WTC11 (cell line): ENCODE data around the gene POLD4. TPM values are rescaled to one million over a fixed set of nuclear protein-coding genes. Genes with fewer than 3 reads are reported as not detected.

Source experiments
- ATAC-seq: fragments of 200-7000 bp; cut with Tn5 transposase; 2 replicates; pipeline ENCODE4 v1.10.0; 2021; ENCODE audit warnings: mild to moderate bottlenecking, moderate library complexity
- CTCF ChIA-PET: fragments of 300-600 bp; sonication (Branson Sonifier 250); formaldehyde crosslinking; loops from one replicate; lab custom pipeline; 2021; ENCODE audit warnings: antibody characterized with exemption; lab: Charles Lee
- POLR2A ChIA-PET: fragments of 350-600 bp; sonication (Branson Sonifier 250); formaldehyde crosslinking; loops from one replicate; lab custom pipeline; 2021; ENCODE audit warnings: antibody characterized with exemption; lab: Charles Lee
- DNase-seq: peaks from one replicate; pipeline ENCODE4 v3.0.0; 2021; ENCODE audit warnings: low spot score
- H3K27ac Mint-ChIP-seq: 2 replicates; pipeline ENCODE4 v1.8.0; 2021; ENCODE audit warnings: mixed read lengths
- H3K27me3 Mint-ChIP-seq: 2 replicates; pipeline ENCODE4 v1.8.0; 2021; ENCODE audit warnings: low read depth, mild to moderate bottlenecking, moderate library complexity, mixed read lengths
- H3K36me3 Mint-ChIP-seq: 2 replicates; pipeline ENCODE4 v1.8.0; 2021; ENCODE audit warnings: mixed read lengths
- H3K4me1 Mint-ChIP-seq: 2 replicates; pipeline ENCODE4 v1.8.0; 2022; ENCODE audit warnings: mixed read lengths
- H3K4me3 Mint-ChIP-seq: 2 replicates; pipeline ENCODE4 v1.8.0; 2021; ENCODE audit warnings: mild to moderate bottlenecking, moderate library complexity, mixed read lengths
- H3K9me3 Mint-ChIP-seq: 2 replicates; pipeline ENCODE4 v1.8.0; 2021; ENCODE audit warnings: mixed read lengths
- CREM ChIP-seq: sonication (generic); formaldehyde crosslinking; IDR thresholded peaks from 2 replicates; pipeline ENCODE4 v1.8.1; 2022; ENCODE audit warnings: mild to moderate bottlenecking, missing genetic modification reagents, moderate library complexity
- RELA ChIP-seq: sonication (generic); formaldehyde crosslinking; IDR thresholded peaks from 2 replicates; pipeline ENCODE4 v1.8.1; 2022; ENCODE audit warnings: missing genetic modification reagents, mild to moderate bottlenecking, borderline replicate concordance
- TCF7 ChIP-seq: sonication (generic); formaldehyde crosslinking; IDR thresholded peaks from 2 replicates; pipeline ENCODE4 v1.8.0; 2022; ENCODE audit warnings: mild to moderate bottlenecking, low read depth, missing genetic modification reagents, moderate library complexity
- ZNF416 ChIP-seq: fragments of 250-450 bp; sonication (Bioruptor Pico); IDR thresholded peaks from 2 replicates; pipeline ENCODE4 v1.9.0; 2021; ENCODE audit warnings: mild to moderate bottlenecking, inconsistent platforms
- ZNF423 ChIP-seq: fragments of 250-450 bp; sonication (Bioruptor Pico); IDR thresholded peaks from 2 replicates; pipeline ENCODE4 v2.1.2; 2022; ENCODE audit warnings: mild to moderate bottlenecking, moderate library complexity
- total RNA-seq: library from RNA; stranded (reverse); gene quantifications from 3 replicates; pipeline ENCODE4 v1.2.3, GENCODE V29; 2021
- TF ChIP-seq, protein P1 (sequence below): sonication (generic); formaldehyde crosslinking; conservative IDR thresholded peaks from 2 replicates; pipeline ENCODE4 v1.8.1; 2023; ENCODE audit warnings: mild to moderate bottlenecking, low read depth, missing genetic modification reagents, moderate library complexity
- TF ChIP-seq, protein P2 (sequence below): sonication (generic); formaldehyde crosslinking; IDR thresholded peaks from 2 replicates; pipeline ENCODE4 v1.8.0; 2023; ENCODE audit warnings: missing genetic modification reagents
- TF ChIP-seq, protein P3 (sequence below): sonication (generic); formaldehyde crosslinking; IDR thresholded peaks from 2 replicates; pipeline ENCODE4 v1.8.1; 2023; ENCODE audit warnings: mild to moderate bottlenecking, missing genetic modification reagents, moderate library complexity
- TF ChIP-seq, protein P4 (sequence below): sonication (generic); formaldehyde crosslinking; IDR thresholded peaks from 2 replicates; pipeline ENCODE4 v1.8.1; 2023; ENCODE audit warnings: mild to moderate bottlenecking, missing genetic modification reagents
- TF ChIP-seq, protein P5 (sequence below): sonication (generic); formaldehyde crosslinking; IDR thresholded peaks from 2 replicates; pipeline ENCODE4 v1.8.0; 2022; ENCODE audit warnings: missing genetic modification reagents

Gene POLD4
- total RNA-seq, 1 experiment from 2014 or later = 30.3 TPM

DNA sequence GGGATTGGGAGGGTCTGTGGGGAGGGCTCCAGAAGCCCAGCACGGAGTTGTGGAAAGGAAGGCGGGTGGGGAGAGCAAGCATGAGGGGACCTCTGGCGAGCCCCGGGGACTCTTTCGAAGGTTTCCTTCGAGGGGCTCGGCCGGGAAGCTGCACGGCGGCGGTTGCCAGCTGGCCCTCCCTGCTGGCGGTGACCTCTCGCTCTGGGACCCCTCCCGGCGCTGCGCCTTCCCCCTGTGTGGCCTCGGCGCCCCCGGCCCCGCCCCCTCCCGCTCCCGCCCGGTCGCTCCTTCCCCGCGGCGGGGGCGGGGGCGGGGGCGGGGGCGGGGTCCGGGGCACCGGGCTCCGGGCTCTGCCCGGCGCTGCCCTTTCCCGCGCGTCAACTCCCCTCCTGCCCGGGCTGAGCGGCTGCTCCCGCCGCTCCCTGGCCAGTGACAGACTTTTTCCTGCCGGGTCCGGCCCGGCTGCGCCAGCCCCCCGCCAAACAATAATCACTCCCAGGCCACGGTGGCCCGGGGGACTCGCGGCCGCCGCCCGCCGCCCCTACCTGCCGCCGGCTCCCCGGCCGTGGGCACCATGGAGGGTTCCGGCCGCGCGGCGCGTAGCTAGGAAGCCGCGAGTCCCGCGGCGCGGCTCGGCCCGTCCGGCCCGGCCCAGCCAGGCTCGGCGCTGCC, 19.1 kb upstream of the POLD4 start:
- DNase-seq = peak; percentile 51
- ChIA-PET POLR2A (interaction anchor here (0.5 kb wide), 1 partner anchor 20 kb away, joined by 6 read pairs; no protein-coding TSS in a partner anchor), CTCF (interaction anchor here (0.6 to 25.7 kb wide), 20 partner anchors 9 to 429 kb away, joined by 3 to 842 read pairs (median 6); partner anchors contain the start of genes POLD4, PPP1CA, RAD9A and TMEM134)
- no peak for ATAC-seq
- Mint-ChIP-seq H3K27me3 (peaks cover 84% of the 10 kb centered on the region), H3K27ac (no peak overlapping the region), H3K9me3 (no peaks in the 10 kb centered on the region), H3K4me1 (peaks cover 46% of the 10 kb centered on the region), H3K4me3 (peak overlapping the region; percentile 66), H3K36me3 (no peaks in the 10 kb centered on the region)
- TF ChIP-seq, protein P1, sequence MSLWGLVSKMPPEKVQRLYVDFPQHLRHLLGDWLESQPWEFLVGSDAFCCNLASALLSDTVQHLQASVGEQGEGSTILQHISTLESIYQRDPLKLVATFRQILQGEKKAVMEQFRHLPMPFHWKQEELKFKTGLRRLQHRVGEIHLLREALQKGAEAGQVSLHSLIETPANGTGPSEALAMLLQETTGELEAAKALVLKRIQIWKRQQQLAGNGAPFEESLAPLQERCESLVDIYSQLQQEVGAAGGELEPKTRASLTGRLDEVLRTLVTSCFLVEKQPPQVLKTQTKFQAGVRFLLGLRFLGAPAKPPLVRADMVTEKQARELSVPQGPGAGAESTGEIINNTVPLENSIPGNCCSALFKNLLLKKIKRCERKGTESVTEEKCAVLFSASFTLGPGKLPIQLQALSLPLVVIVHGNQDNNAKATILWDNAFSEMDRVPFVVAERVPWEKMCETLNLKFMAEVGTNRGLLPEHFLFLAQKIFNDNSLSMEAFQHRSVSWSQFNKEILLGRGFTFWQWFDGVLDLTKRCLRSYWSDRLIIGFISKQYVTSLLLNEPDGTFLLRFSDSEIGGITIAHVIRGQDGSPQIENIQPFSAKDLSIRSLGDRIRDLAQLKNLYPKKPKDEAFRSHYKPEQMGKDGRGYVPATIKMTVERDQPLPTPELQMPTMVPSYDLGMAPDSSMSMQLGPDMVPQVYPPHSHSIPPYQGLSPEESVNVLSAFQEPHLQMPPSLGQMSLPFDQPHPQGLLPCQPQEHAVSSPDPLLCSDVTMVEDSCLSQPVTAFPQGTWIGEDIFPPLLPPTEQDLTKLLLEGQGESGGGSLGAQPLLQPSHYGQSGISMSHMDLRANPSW = no peak
- TF ChIP-seq ZNF416 (CRISPR knock-in tag) (0 out of 2 replicates have a peak, but pooled peaks have one; percentile 37), TCF7 (CRISPR knock-in tag) (no peak), RELA (CRISPR knock-in tag) (no peak)
- TF ChIP-seq, protein P2, sequence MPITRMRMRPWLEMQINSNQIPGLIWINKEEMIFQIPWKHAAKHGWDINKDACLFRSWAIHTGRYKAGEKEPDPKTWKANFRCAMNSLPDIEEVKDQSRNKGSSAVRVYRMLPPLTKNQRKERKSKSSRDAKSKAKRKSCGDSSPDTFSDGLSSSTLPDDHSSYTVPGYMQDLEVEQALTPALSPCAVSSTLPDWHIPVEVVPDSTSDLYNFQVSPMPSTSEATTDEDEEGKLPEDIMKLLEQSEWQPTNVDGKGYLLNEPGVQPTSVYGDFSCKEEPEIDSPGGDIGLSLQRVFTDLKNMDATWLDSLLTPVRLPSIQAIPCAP (CRISPR knock-in tag) = no peak
- TF ChIP-seq, protein P3, sequence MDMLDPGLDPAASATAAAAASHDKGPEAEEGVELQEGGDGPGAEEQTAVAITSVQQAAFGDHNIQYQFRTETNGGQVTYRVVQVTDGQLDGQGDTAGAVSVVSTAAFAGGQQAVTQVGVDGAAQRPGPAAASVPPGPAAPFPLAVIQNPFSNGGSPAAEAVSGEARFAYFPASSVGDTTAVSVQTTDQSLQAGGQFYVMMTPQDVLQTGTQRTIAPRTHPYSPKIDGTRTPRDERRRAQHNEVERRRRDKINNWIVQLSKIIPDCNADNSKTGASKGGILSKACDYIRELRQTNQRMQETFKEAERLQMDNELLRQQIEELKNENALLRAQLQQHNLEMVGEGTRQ (CRISPR knock-in tag) = no peak

DNA sequence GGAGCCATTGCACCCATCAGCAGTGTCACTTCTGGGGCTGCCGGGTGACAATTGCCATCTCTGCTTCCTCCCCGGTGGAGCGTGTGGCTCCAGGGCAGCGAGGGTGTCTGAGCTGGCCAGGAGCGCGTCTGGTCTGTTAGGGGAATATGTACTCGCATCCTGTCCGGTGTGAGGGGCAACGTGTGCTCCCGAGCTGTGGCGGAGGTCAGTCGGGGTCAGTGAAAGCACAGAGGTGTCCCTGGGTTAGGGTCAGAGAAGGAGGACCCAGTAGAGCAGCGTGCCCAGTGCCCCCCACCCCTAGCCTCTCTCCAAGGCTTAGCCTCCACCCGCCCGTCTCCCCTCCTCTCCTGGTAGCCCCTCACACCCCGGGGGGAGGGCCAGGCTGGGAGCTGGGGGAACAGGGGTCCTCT, 18.6 kb upstream of the POLD4 start:
- ATAC-seq (no peak), DNase-seq (no peak)
- H3K27me3 Mint-ChIP-seq = peaks cover 78% of the 10 kb centered on the region
- no peaks in the 10 kb centered on the region for H3K9me3 Mint-ChIP-seq
- H3K4me1 Mint-ChIP-seq = peaks cover 45% of the 10 kb centered on the region
- no peaks in the 10 kb centered on the region for H3K36me3 Mint-ChIP-seq
- TF ChIP-seq CREM (CRISPR knock-in tag) = no peak
- TF ChIP-seq, protein P4, sequence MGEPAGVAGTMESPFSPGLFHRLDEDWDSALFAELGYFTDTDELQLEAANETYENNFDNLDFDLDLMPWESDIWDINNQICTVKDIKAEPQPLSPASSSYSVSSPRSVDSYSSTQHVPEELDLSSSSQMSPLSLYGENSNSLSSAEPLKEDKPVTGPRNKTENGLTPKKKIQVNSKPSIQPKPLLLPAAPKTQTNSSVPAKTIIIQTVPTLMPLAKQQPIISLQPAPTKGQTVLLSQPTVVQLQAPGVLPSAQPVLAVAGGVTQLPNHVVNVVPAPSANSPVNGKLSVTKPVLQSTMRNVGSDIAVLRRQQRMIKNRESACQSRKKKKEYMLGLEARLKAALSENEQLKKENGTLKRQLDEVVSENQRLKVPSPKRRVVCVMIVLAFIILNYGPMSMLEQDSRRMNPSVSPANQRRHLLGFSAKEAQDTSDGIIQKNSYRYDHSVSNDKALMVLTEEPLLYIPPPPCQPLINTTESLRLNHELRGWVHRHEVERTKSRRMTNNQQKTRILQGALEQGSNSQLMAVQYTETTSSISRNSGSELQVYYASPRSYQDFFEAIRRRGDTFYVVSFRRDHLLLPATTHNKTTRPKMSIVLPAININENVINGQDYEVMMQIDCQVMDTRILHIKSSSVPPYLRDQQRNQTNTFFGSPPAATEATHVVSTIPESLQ (CRISPR knock-in tag) = no peak
- peak overlapping the region; percentile 66 for H3K4me3 Mint-ChIP-seq
- CTCF ChIA-PET = interaction anchor here (0.6 to 25.7 kb wide), 17 partner anchors 9 to 301 kb away, joined by 3 to 842 read pairs (median 5); partner anchors contain the start of genes POLD4, PPP1CA and RAD9A
- H3K27ac Mint-ChIP-seq = no peak overlapping the region
- POLR2A ChIA-PET = interaction anchor here (0.5 kb wide), 1 partner anchor 21 kb away, joined by 6 read pairs; no protein-coding TSS in a partner anchor

DNA sequence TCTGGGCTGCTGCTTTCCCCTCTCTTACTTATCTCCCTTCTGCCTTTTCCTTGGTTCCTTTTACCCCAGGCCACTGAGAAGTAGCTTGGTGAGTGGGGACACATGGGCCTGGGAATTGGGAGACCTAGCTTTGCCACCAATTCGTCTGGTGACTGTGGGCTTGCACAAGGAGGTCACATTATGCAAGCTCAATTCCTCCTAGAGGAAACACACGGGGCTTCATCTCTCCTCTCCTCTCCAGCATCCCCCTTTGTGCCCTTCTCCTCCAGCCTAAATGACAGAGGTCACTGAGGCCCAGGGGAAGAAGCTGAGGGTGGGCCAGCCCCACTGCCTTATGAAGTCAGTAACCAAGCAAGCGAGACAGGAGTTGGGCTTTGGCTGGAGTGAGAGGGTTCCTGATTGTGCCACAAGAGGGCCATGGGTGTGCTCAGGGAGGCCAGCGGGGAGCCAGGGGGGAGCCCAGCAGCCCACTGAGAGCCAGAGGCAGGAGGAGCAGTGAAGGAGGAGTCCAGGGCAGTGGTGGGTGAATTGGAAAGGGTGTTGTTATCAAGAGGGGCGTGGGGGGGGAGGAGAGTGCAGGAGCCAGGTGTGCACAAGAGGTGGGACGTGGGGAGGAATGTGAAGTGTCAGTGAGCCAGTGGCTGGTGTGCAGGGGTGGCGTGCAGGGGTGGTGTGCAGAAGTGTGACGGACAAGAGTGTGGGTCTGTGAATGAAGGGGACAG, 18.0 kb upstream of the POLD4 start:
- H3K36me3 Mint-ChIP-seq = no peaks in the 10 kb centered on the region
- ATAC-seq (peak; percentile 17), DNase-seq (peak; percentile 48)
- ChIA-PET POLR2A (no interaction called here), CTCF (interaction anchor here (0.6 to 25.7 kb wide), 20 partner anchors 9 to 300 kb away, joined by 3 to 842 read pairs (median 4); partner anchors contain the start of genes POLD4, PPP1CA and RAD9A)
- no peak overlapping the region for H3K27ac Mint-ChIP-seq
- TF ChIP-seq, protein P5, sequence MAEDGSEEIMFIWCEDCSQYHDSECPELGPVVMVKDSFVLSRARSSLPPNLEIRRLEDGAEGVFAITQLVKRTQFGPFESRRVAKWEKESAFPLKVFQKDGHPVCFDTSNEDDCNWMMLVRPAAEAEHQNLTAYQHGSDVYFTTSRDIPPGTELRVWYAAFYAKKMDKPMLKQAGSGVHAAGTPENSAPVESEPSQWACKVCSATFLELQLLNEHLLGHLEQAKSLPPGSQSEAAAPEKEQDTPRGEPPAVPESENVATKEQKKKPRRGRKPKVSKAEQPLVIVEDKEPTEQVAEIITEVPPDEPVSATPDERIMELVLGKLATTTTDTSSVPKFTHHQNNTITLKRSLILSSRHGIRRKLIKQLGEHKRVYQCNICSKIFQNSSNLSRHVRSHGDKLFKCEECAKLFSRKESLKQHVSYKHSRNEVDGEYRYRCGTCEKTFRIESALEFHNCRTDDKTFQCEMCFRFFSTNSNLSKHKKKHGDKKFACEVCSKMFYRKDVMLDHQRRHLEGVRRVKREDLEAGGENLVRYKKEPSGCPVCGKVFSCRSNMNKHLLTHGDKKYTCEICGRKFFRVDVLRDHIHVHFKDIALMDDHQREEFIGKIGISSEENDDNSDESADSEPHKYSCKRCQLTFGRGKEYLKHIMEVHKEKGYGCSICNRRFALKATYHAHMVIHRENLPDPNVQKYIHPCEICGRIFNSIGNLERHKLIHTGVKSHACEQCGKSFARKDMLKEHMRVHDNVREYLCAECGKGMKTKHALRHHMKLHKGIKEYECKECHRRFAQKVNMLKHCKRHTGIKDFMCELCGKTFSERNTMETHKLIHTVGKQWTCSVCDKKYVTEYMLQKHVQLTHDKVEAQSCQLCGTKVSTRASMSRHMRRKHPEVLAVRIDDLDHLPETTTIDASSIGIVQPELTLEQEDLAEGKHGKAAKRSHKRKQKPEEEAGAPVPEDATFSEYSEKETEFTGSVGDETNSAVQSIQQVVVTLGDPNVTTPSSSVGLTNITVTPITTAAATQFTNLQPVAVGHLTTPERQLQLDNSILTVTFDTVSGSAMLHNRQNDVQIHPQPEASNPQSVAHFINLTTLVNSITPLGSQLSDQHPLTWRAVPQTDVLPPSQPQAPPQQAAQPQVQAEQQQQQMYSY (CRISPR knock-in tag) = no peak
- TF ChIP-seq ZNF423 (CRISPR knock-in tag) = peak; percentile 34; the same call in 1 of the 2 replicates
- H3K27me3 Mint-ChIP-seq = peaks cover 73% of the 10 kb centered on the region
- H3K4me3 Mint-ChIP-seq = peak overlapping the region; percentile 66
- no peaks in the 10 kb centered on the region for H3K9me3 Mint-ChIP-seq
- H3K4me1 Mint-ChIP-seq = peaks cover 40% of the 10 kb centered on the region
